Gastroesophageal sphincter (tissue), 3 donors: ENCODE results near the gene TTC7B.

Source experiments
- CTCF ChIP-seq, 4 experiments: fragments of 200-600 bp in 2 of 4; fragments of 450-650 bp in 2 of 4; sonication (generic) in 1 of 4; IDR thresholded peaks; one replicate each; pipeline ENCODE4 v1.5.1; 2017 to 2019; ENCODE audit warnings: antibody characterized with exemption in 4 of 4, mild to moderate bottlenecking in 2 of 4, moderate library complexity in 2 of 4
- POLR2AphosphoS5 ChIP-seq: sonication (generic); formaldehyde crosslinking; IDR thresholded peaks from one replicate; pipeline ENCODE4 v1.6.1; 2017; ENCODE audit warnings: antibody characterized with exemption

- no peak for TF ChIP-seq POLR2AphosphoS5
- TF ChIP-seq CTCF (IDR thresholded peaks at IDR 0.05): no peak
Measured at GRCh38 chr14:90616881-90617280, 199.3 kb downstream of the TTC7B start.
